ENCODE measurements around the gene PRAME. TPM values are rescaled to one million over a fixed set of nuclear protein-coding genes. Genes with fewer than 3 reads are reported as not detected.
"Not testable (repeated sequence)": the region's sequence is repeated elsewhere in the genome, so short reads cannot be mapped to it uniquely, and the experiment has no call there.

Gene PRAME
- total RNA-seq, 1 experiment from 2014 or later = not detected

DNA sequence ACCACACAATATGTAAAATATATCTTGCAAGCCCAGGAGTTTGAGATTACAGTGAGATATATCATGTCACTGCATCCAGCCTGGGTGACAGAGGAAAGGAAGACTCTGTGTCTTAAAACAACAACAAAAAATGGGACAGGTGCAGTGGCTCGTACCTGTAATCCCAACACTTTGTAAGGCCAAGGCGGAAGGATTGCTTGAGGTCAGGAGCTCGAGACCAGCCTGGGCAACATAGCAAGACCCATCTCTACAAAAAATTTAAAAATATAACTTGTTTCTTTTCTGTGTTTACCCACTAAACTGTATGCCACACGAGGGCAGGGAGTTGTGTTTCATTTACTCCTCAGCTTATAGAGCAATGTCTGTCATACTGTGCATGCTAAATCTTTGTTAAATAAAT, 42.1 kb downstream of the PRAME start:
- ChIA-PET CTCF (interaction anchor here (0.6 to 1.0 kb wide), 2 partner anchors 28 to 69 kb away, joined by 3 read pairs; no protein-coding TSS in a partner anchor), POLR2A (no interaction called here)
- Mint-ChIP-seq H3K27ac (ENCODE audit: low read depth, unreplicated experiment) (no peak overlapping the region), H3K27me3 (ENCODE audit: insufficient read depth, unreplicated experiment) (peaks cover 53% of the 10 kb centered on the region), H3K4me3 (ENCODE audit: unreplicated experiment) (no peak overlapping the region), H3K4me1 (ENCODE audit: insufficient read depth, unreplicated experiment) (no peaks in the 10 kb centered on the region), H3K9me3 (ENCODE audit: unreplicated experiment) (no peaks in the 10 kb centered on the region), H3K36me3 (ENCODE audit: insufficient read depth, unreplicated experiment) (no peaks in the 10 kb centered on the region)
- no TSS peak for BruUV-seq (replicated peaks)
- no peak for DNase-seq (ENCODE audit: unreplicated experiment)
- intact Hi-C loops (cut with micrococcal nuclease) = no loop called here
- TF ChIP-seq, protein P1, sequence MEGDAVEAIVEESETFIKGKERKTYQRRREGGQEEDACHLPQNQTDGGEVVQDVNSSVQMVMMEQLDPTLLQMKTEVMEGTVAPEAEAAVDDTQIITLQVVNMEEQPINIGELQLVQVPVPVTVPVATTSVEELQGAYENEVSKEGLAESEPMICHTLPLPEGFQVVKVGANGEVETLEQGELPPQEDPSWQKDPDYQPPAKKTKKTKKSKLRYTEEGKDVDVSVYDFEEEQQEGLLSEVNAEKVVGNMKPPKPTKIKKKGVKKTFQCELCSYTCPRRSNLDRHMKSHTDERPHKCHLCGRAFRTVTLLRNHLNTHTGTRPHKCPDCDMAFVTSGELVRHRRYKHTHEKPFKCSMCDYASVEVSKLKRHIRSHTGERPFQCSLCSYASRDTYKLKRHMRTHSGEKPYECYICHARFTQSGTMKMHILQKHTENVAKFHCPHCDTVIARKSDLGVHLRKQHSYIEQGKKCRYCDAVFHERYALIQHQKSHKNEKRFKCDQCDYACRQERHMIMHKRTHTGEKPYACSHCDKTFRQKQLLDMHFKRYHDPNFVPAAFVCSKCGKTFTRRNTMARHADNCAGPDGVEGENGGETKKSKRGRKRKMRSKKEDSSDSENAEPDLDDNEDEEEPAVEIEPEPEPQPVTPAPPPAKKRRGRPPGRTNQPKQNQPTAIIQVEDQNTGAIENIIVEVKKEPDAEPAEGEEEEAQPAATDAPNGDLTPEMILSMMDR (IDR thresholded peaks at IDR 0.05; ENCODE audit: unreplicated experiment) = no peak

DNA sequence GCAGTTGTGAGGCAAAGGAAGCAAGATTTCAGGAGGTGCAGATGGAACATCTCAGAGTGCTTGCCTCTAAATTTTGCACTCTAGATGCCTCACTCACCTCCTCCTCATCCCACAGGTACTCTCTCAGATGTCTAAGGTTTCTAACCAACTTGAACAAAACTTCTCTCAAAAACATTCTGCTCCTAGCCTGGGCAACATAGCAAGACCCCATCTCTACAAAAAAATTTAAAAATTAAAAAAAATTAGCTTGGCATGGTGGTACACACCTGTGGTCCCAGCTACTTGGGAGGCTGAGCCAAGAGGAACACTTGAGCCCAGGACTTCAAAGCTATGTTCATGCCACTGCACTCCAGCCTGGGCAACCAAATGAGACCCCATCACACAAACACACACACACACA, 43.2 kb downstream of the PRAME start:
- Mint-ChIP-seq H3K27me3 (ENCODE audit: insufficient read depth, unreplicated experiment) (peaks cover 64% of the 10 kb centered on the region), H3K4me3 (ENCODE audit: unreplicated experiment) (no peak overlapping the region), H3K36me3 (ENCODE audit: insufficient read depth, unreplicated experiment) (no peaks in the 10 kb centered on the region), H3K27ac (ENCODE audit: low read depth, unreplicated experiment) (no peak overlapping the region), H3K4me1 (ENCODE audit: insufficient read depth, unreplicated experiment) (no peaks in the 10 kb centered on the region), H3K9me3 (ENCODE audit: unreplicated experiment) (no peaks in the 10 kb centered on the region)
- ChIA-PET CTCF (interaction anchor here (0.6 kb wide), 1 partner anchor 24 kb away, joined by 5 read pairs; no protein-coding TSS in a partner anchor), POLR2A (no interaction called here)
- BruUV-seq (replicated peaks) = no TSS peak
- intact Hi-C loops (cut with micrococcal nuclease) = no loop called here
- TF ChIP-seq, protein P1 (IDR thresholded peaks at IDR 0.05; ENCODE audit: unreplicated experiment) = no peak
- no peak for DNase-seq (ENCODE audit: unreplicated experiment)

DNA sequence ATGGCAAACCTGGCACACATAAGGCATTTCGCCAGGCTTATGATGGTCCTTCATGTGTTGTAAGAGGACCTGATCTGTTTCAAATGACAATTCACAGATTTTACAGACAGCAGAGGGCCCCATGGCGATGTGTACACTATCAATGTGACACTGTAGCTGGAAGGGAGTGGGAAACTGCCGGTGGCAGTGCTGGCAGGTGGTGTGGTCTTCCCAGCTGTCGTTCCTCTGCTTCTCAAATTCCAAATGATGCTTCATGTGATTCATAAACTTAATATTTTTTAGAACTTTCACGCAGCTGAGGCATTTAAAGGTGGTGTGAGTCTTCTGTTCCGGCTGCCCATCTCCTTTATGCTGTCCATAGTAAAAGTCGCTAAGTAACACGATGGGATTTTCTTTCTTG, 44.6 kb downstream of the PRAME start:
- POLR2A ChIA-PET; DNase-seq (ENCODE audit: unreplicated experiment); H3K4me3 Mint-ChIP-seq (ENCODE audit: unreplicated experiment); H3K36me3 Mint-ChIP-seq (ENCODE audit: insufficient read depth, unreplicated experiment); H3K4me1 Mint-ChIP-seq (ENCODE audit: insufficient read depth, unreplicated experiment); BruUV-seq (replicated peaks); H3K9me3 Mint-ChIP-seq (ENCODE audit: unreplicated experiment); H3K27ac Mint-ChIP-seq (ENCODE audit: low read depth, unreplicated experiment); intact Hi-C loops (cut with micrococcal nuclease): not testable (repeated sequence)
- peaks cover 65% of the 10 kb centered on the region for H3K27me3 Mint-ChIP-seq (ENCODE audit: insufficient read depth, unreplicated experiment)
- CTCF ChIA-PET = interaction anchor here (0.7 kb wide), 1 partner anchor 85 kb away, joined by 3 read pairs; no protein-coding TSS in a partner anchor

DNA sequence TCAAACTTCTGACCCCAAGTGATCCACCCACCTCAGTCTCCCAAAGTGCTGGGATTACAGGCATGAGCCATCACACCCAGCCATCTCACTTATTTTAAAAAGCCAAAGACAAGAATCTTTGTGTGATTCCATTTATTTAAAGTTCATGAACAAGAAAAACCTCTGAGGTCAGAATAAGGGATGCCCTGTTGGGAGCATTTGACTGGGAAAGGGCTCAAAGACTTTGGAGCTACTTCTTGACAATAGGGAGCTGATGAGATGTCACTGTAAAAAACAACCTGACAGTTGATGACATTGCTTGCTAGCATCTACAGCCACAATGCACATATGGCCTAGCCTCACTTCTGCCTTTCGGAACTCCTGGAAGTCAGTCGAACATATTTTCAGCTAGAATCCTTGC, 45.4 kb downstream of the PRAME start:
- TF ChIP-seq, protein P1 (IDR thresholded peaks at IDR 0.05; ENCODE audit: unreplicated experiment) = no peak
- Mint-ChIP-seq H3K9me3 (ENCODE audit: unreplicated experiment) (peaks cover 12% of the 10 kb centered on the region), H3K4me1 (ENCODE audit: insufficient read depth, unreplicated experiment) (no peaks in the 10 kb centered on the region), H3K27me3 (ENCODE audit: insufficient read depth, unreplicated experiment) (peaks cover 65% of the 10 kb centered on the region), H3K36me3 (ENCODE audit: insufficient read depth, unreplicated experiment) (no peaks in the 10 kb centered on the region), H3K27ac (ENCODE audit: low read depth, unreplicated experiment) (no peak overlapping the region), H3K4me3 (ENCODE audit: unreplicated experiment) (no peak overlapping the region)
- intact Hi-C loops (cut with micrococcal nuclease) = no loop called here
- ChIA-PET CTCF (interaction anchor here (0.6 kb wide), 1 partner anchor 257 kb away, joined by 3 read pairs; no protein-coding TSS in a partner anchor), POLR2A (no interaction called here)
- BruUV-seq (replicated peaks) = no TSS peak
- DNase-seq (ENCODE audit: unreplicated experiment) = no peak

DNA sequence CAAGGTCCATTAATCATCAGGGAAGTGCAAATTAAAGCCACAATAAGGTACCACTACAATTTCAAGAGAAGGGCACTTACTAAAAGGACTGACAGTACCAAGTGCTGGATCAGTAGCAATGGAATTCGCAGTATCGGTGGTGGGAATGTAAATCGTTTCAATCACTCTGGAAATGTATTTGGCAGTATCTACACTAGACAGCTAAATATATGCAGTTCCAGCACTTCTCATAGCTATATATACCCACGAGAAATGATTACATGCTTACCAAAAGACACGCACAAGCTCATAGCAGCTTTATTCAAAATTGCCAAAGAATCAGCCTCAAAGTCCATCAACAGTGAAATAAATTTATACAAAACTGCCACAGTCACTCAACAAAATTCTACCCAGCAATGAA, 46.1 kb downstream of the PRAME start:
- ChIA-PET POLR2A (no interaction called here), CTCF (interaction anchor here (0.6 kb wide), 2 partner anchors 27 to 45 kb away, joined by 3 read pairs; no protein-coding TSS in a partner anchor)
- DNase-seq (ENCODE audit: unreplicated experiment) = no peak
- TF ChIP-seq, protein P1 (IDR thresholded peaks at IDR 0.05; ENCODE audit: unreplicated experiment) = no peak
- intact Hi-C loops (cut with micrococcal nuclease) = no loop called here
- no peaks in the 10 kb centered on the region for H3K36me3 Mint-ChIP-seq (ENCODE audit: insufficient read depth, unreplicated experiment)
- no peak overlapping the region for H3K4me3 Mint-ChIP-seq (ENCODE audit: unreplicated experiment)
- no TSS peak for BruUV-seq (replicated peaks)
- peaks cover 12% of the 10 kb centered on the region for H3K9me3 Mint-ChIP-seq (ENCODE audit: unreplicated experiment)
- H3K27ac Mint-ChIP-seq (ENCODE audit: low read depth, unreplicated experiment) = no peak overlapping the region
- no peaks in the 10 kb centered on the region for H3K4me1 Mint-ChIP-seq (ENCODE audit: insufficient read depth, unreplicated experiment)
- peaks cover 65% of the 10 kb centered on the region for H3K27me3 Mint-ChIP-seq (ENCODE audit: insufficient read depth, unreplicated experiment)

DNA sequence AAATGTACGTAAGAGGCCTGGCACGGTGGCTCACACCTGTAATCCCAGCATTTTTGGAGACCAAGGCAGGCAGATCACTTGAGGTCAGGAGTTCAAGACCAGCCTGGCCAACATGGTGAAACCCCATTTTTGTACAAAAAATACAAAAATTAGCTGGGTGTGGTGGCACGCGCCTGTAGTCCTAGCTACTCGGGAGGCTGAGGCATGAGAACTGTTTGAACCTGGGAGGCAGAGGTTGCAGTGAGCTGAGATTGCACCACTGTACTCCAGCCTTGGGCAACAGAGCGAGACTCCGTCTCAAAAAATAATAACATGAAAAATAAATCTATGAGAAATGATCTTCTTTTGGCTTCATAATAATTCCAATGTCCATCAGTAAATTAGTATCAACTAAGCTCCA, 48.2 kb downstream of the PRAME start:
- CTCF ChIA-PET; BruUV-seq (replicated peaks); intact Hi-C loops (cut with micrococcal nuclease); H3K4me3 Mint-ChIP-seq (ENCODE audit: unreplicated experiment); POLR2A ChIA-PET; H3K4me1 Mint-ChIP-seq (ENCODE audit: insufficient read depth, unreplicated experiment); H3K27ac Mint-ChIP-seq (ENCODE audit: low read depth, unreplicated experiment); DNase-seq (ENCODE audit: unreplicated experiment); H3K36me3 Mint-ChIP-seq (ENCODE audit: insufficient read depth, unreplicated experiment): not testable (repeated sequence)
- H3K9me3 Mint-ChIP-seq (ENCODE audit: unreplicated experiment) = peaks cover 12% of the 10 kb centered on the region
- peaks cover 59% of the 10 kb centered on the region for H3K27me3 Mint-ChIP-seq (ENCODE audit: insufficient read depth, unreplicated experiment)

DNA sequence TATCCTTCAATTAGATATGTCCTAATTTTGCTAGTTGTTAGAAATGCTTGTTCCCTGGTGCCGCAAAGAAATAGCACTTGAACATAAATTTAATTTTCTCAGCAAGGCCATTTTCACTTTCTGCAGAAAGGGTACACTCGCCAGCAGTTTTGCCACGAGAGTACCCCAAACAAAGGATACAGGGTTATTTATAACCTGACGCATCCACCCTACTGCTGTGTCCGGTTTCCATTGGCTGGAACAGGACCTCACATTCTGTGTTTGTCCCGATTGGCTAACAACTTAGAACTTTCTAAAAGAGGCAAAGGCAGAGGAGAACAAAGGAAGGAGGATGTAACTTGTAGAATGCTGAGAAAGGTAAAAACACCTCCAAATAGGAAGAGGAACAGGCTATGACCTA, 49.2 kb downstream of the PRAME start:
- H3K27ac Mint-ChIP-seq (ENCODE audit: low read depth, unreplicated experiment); H3K4me1 Mint-ChIP-seq (ENCODE audit: insufficient read depth, unreplicated experiment); POLR2A ChIA-PET; CTCF ChIA-PET; intact Hi-C loops (cut with micrococcal nuclease); BruUV-seq (replicated peaks); H3K4me3 Mint-ChIP-seq (ENCODE audit: unreplicated experiment); H3K36me3 Mint-ChIP-seq (ENCODE audit: insufficient read depth, unreplicated experiment); DNase-seq (ENCODE audit: unreplicated experiment): not testable (repeated sequence)
- Mint-ChIP-seq H3K27me3 (ENCODE audit: insufficient read depth, unreplicated experiment) (peaks cover 59% of the 10 kb centered on the region), H3K9me3 (ENCODE audit: unreplicated experiment) (peaks cover 12% of the 10 kb centered on the region)
